ENCODE results near the gene RGS3. TPM values are rescaled to one million over a fixed set of nuclear protein-coding genes. Genes with fewer than 3 reads are reported as not detected.

RGS3 gene
- total RNA-seq, 1 experiment from 2014 or later, result 39.4 TPM

DNA sequence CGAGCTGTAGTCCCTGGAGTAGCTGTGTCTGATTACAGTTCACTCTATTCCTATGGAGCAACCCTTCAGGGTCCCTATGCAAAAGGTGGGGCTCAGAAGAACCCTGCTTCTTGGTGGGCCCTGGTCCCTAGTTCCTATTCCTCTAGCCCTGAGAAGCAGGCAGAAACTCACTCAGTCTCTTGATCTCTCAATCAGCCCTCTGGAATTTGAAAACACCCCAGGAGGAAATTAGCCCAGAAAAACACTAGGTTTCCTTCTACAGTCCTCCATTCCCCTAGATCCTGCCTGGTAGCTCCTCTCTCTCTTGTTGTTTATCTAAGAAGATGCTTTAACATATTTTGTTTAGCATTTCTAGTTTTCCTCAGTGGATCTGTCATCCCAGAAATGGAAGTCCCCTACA is 7.6 kb downstream of the RGS3 start (continued):
- no peak for TF ChIP-seq ZFX (IDR thresholded peaks at IDR 0.05)
- no peak for TF ChIP-seq JUND (IDR thresholded peaks at IDR 0.05)
- no peak for TF ChIP-seq SRF (IDR thresholded peaks at IDR 0.05; ENCODE audit: low read depth)
- TF ChIP-seq ELF1 (IDR thresholded peaks at IDR 0.05; ENCODE audit: borderline replicate concordance, low read depth), result no peak
- no peak for TF ChIP-seq SIN3A (IDR thresholded peaks at IDR 0.05; ENCODE audit: low read depth)
- TF ChIP-seq EZH2 (IDR thresholded peaks at IDR 0.05), result no peak
- no peak for TF ChIP-seq FOSL1 (IDR thresholded peaks at IDR 0.05; ENCODE audit: low read depth)
- no peak for TF ChIP-seq RAD21 (IDR thresholded peaks at IDR 0.05; ENCODE audit: low read depth)
- no peak for TF ChIP-seq CBX3 (IDR thresholded peaks at IDR 0.05; ENCODE audit: low read depth)
- TF ChIP-seq ZNF274 (IDR thresholded peaks at IDR 0.05; ENCODE audit: low read depth, low read length), result no peak
- no peak for TF ChIP-seq ATF3 (IDR thresholded peaks at IDR 0.05)
- TF ChIP-seq CEBPB (IDR thresholded peaks at IDR 0.05; ENCODE audit: low read depth), result no peak
- TF ChIP-seq, protein P1, sequence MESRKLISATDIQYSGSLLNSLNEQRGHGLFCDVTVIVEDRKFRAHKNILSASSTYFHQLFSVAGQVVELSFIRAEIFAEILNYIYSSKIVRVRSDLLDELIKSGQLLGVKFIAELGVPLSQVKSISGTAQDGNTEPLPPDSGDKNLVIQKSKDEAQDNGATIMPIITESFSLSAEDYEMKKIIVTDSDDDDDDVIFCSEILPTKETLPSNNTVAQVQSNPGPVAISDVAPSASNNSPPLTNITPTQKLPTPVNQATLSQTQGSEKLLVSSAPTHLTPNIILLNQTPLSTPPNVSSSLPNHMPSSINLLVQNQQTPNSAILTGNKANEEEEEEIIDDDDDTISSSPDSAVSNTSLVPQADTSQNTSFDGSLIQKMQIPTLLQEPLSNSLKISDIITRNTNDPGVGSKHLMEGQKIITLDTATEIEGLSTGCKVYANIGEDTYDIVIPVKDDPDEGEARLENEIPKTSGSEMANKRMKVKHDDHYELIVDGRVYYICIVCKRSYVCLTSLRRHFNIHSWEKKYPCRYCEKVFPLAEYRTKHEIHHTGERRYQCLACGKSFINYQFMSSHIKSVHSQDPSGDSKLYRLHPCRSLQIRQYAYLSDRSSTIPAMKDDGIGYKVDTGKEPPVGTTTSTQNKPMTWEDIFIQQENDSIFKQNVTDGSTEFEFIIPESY (IDR thresholded peaks at IDR 0.05; ENCODE audit: extremely low read depth, insufficient replicate concordance, low read length), result no peak

DNA sequence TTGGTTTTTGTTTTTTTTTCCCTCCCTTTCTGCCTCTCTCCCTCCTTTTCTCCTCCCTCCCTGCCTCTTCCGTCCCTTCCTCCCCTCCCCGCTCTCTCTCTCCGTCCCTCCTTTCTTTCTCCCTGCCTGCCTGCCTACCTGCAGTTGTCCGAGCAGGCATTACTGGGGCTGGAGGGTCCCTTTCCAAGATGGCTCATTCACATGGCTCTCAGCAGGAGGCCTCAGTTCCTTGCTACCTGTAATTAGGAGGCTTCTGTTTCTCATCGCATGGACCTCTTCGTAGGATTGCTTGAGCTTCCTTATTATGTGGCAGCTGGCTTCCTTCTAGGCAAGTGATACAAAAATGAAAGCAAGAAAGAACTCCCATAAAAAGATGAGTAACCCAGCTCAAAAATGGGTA is 8.0 kb downstream of the RGS3 start:
- intact Hi-C loops (cut with micrococcal nuclease), result no loop called here
- Histone ChIP-seq H3K27me3 (ENCODE audit: insufficient read depth, low read length) (no peaks in the 10 kb centered on the region), H3K36me3 (ENCODE audit: control insufficient read depth in 1 of 2, insufficient read depth in 2 of 2, low read length in 2 of 2) (0 out of 4 replicates have a peak, but pooled peaks cover 4 to 11% of the 10 kb centered on the region in 2 experiments), H3K79me2 (ENCODE audit: insufficient read depth, low read length) (peaks cover 97% of the 10 kb centered on the region), H3K4me2 (ENCODE audit: low read length) (no peak overlapping the region), H2AFZ (ENCODE audit: low read depth, low read length, poor library complexity, severe bottlenecking) (no peak overlapping the region), H3K4me1 (ENCODE audit: control insufficient read depth in 1 of 2, insufficient read depth in 2 of 2, low read length in 2 of 2) (no peaks in the 10 kb centered on the region), H3K27ac (ENCODE audit: low read depth, low read length) (no peak overlapping the region), H4K20me1 (ENCODE audit: insufficient read depth) (no peaks in the 10 kb centered on the region), H3K9me2 (ENCODE audit: insufficient read depth) (no peaks in the 10 kb centered on the region), H3K9me3 (ENCODE audit: control insufficient read depth in 1 of 2, insufficient read depth in 1 of 2, low read depth in 1 of 2, low read length in 2 of 2) (no peaks in the 10 kb centered on the region), H3K9ac (ENCODE audit: low read length) (no peak overlapping the region), H3K4me3 (replicated peaks in 1 of 2; ENCODE audit: low read depth in 1 of 2, low read length in 2 of 2) (no peak overlapping the region)
- TF ChIP-seq, protein P2, sequence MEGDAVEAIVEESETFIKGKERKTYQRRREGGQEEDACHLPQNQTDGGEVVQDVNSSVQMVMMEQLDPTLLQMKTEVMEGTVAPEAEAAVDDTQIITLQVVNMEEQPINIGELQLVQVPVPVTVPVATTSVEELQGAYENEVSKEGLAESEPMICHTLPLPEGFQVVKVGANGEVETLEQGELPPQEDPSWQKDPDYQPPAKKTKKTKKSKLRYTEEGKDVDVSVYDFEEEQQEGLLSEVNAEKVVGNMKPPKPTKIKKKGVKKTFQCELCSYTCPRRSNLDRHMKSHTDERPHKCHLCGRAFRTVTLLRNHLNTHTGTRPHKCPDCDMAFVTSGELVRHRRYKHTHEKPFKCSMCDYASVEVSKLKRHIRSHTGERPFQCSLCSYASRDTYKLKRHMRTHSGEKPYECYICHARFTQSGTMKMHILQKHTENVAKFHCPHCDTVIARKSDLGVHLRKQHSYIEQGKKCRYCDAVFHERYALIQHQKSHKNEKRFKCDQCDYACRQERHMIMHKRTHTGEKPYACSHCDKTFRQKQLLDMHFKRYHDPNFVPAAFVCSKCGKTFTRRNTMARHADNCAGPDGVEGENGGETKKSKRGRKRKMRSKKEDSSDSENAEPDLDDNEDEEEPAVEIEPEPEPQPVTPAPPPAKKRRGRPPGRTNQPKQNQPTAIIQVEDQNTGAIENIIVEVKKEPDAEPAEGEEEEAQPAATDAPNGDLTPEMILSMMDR (IDR thresholded peaks at IDR 0.05 in 2 of 3, conservative IDR thresholded peaks at IDR 0.05 in 1 of 3; ENCODE audit: borderline replicate concordance in 1 of 3, insufficient read depth in 1 of 3, low read depth in 2 of 3, low read length in 2 of 3), result no peak
- TF ChIP-seq SIN3A (IDR thresholded peaks at IDR 0.05; ENCODE audit: low read depth), result no peak
- TF ChIP-seq TCF7L2 (IDR thresholded peaks at IDR 0.05; ENCODE audit: borderline replicate concordance, extremely low read depth, insufficient read depth, insufficient read length), result no peak
- no peak for TF ChIP-seq CBX3 (IDR thresholded peaks at IDR 0.05; ENCODE audit: low read depth)
- TF ChIP-seq CEBPB (IDR thresholded peaks at IDR 0.05; ENCODE audit: low read depth), result no peak
- TF ChIP-seq EGR1 (IDR thresholded peaks at IDR 0.05; ENCODE audit: low read depth), result no peak
- TF ChIP-seq SP1 (IDR thresholded peaks at IDR 0.05; ENCODE audit: low read depth), result no peak
- no peak for TF ChIP-seq ZNF274 (IDR thresholded peaks at IDR 0.05; ENCODE audit: low read depth, low read length)
- TF ChIP-seq JUND (IDR thresholded peaks at IDR 0.05), result no peak
- no peak for TF ChIP-seq SRF (IDR thresholded peaks at IDR 0.05; ENCODE audit: low read depth)
- no peak for TF ChIP-seq REST (IDR thresholded peaks at IDR 0.05; ENCODE audit: low read depth)
- no peak for TF ChIP-seq FOSL1 (IDR thresholded peaks at IDR 0.05; ENCODE audit: low read depth)
- TF ChIP-seq ZFX (IDR thresholded peaks at IDR 0.05), result no peak
- TF ChIP-seq RAD21 (IDR thresholded peaks at IDR 0.05; ENCODE audit: low read depth), result no peak
- RAD21 ChIA-PET (ENCODE audit: low non-redundant PET in 1 of 2, low total read pairs in 2 of 2, uncharacterized antibody in 2 of 2, unreplicated experiment in 2 of 2), result no interaction called here
- CTCF ChIA-PET, result no interaction called here
- POLR2A ChIA-PET, result no interaction called here
- DNase-seq (ENCODE audit: low read depth, low spot score) (no peak), ATAC-seq (no peak)
- no TSS peak for BruUV-seq (replicated peaks)
